Activated CD8-positive, alpha-beta T cell treated with anti-CD3 and anti-CD28 coated beads for 36 hours (primary cell): Measurements from ENCODE around the gene SAT2. TPM values are rescaled to one million over a fixed set of nuclear protein-coding genes. Genes with fewer than 3 reads are reported as not detected.

Experiments
- ATAC-seq: fragments of 200-7000 bp; cut with Tn5 transposase; one replicate; pipeline ENCODE4 v1.10.0; 2021; ENCODE audit warnings: mild to moderate bottlenecking, moderate library complexity
- CTCF ChIA-PET: fragments of 350-600 bp; sonication (Branson Sonifier 250); formaldehyde crosslinking; loops from one replicate; lab custom pipeline; 2021; ENCODE audit warnings: antibody characterized with exemption; lab: Charles Lee
- POLR2A ChIA-PET: fragments of 350-600 bp; sonication (Branson Sonifier 250); formaldehyde crosslinking; loops from one replicate; lab custom pipeline; 2021; ENCODE audit warnings: antibody characterized with exemption; lab: Charles Lee
- DNase-seq: peaks from one replicate; pipeline ENCODE4 v3.0.0-alpha.2; 2020
- H3K27ac Mint-ChIP-seq: one replicate; pipeline ENCODE4 v1.8.0; 2021; ENCODE audit warnings: mild to moderate bottlenecking, mixed read lengths
- H3K27me3 Mint-ChIP-seq: one replicate; pipeline ENCODE4 v1.8.0; 2021; ENCODE audit warnings: mixed read lengths
- H3K36me3 Mint-ChIP-seq: one replicate; pipeline ENCODE4 v1.8.0; 2021; ENCODE audit warnings: low read depth, mixed read lengths
- H3K4me1 Mint-ChIP-seq: one replicate; pipeline ENCODE4 v1.8.0; 2021; ENCODE audit warnings: low read depth, mixed read lengths
- H3K4me3 Mint-ChIP-seq: one replicate; pipeline ENCODE4 v1.8.0; 2021; ENCODE audit warnings: mild to moderate bottlenecking, moderate library complexity, mixed read lengths
- H3K9me3 Mint-ChIP-seq: one replicate; pipeline ENCODE4 v1.8.0; 2021; ENCODE audit warnings: mixed read lengths
- intact Hi-C: fragments of 100-400 bp; cut with micrococcal nuclease; formaldehyde crosslinking; loops from one replicate; pipeline ENCODE4 v1.10.0; 2022
- total RNA-seq, 2 experiments: library from RNA; stranded (reverse); gene quantifications; one replicate each; pipeline ENCODE4 v1.2.3, GENCODE V29; 2021
- TF ChIP-seq, protein P1 (sequence below): fragments of 200-600 bp; IDR thresholded peaks from one replicate; pipeline ENCODE4 v1.8.0; 2022; ENCODE audit warnings: antibody characterized with exemption, mild to moderate bottlenecking

The SAT2 gene
- total RNA-seq, 2 experiments from 2014 or later: 15.6 to 22.2 TPM

- no peaks in the 10 kb centered on the region for H3K4me1 Mint-ChIP-seq
- ChIA-PET POLR2A (interaction anchor here (11.2 kb wide), 1 partner anchor 18 kb away, joined by 78 read pairs; the partner anchor contains the start of genes TP53 and WRAP53), CTCF (interaction anchor here (1.1 kb wide), 1 partner anchor 36 kb away, joined by 3 read pairs; no protein-coding TSS in a partner anchor)
- peaks cover 2% of the 10 kb centered on the region for H3K9me3 Mint-ChIP-seq
- no peak overlapping the region for H3K4me3 Mint-ChIP-seq
- intact Hi-C loops: no loop called here
- no peak for DNase-seq
- TF ChIP-seq, protein P1, sequence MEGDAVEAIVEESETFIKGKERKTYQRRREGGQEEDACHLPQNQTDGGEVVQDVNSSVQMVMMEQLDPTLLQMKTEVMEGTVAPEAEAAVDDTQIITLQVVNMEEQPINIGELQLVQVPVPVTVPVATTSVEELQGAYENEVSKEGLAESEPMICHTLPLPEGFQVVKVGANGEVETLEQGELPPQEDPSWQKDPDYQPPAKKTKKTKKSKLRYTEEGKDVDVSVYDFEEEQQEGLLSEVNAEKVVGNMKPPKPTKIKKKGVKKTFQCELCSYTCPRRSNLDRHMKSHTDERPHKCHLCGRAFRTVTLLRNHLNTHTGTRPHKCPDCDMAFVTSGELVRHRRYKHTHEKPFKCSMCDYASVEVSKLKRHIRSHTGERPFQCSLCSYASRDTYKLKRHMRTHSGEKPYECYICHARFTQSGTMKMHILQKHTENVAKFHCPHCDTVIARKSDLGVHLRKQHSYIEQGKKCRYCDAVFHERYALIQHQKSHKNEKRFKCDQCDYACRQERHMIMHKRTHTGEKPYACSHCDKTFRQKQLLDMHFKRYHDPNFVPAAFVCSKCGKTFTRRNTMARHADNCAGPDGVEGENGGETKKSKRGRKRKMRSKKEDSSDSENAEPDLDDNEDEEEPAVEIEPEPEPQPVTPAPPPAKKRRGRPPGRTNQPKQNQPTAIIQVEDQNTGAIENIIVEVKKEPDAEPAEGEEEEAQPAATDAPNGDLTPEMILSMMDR: no peak
- H3K27ac Mint-ChIP-seq: no peak overlapping the region
- ATAC-seq: no peak
- H3K36me3 Mint-ChIP-seq: peaks cover 29% of the 10 kb centered on the region
- no peaks in the 10 kb centered on the region for H3K27me3 Mint-ChIP-seq
Observed at GRCh38 chr17:7668482-7668881, 40.9 kb upstream of the SAT2 start.

DNA sequence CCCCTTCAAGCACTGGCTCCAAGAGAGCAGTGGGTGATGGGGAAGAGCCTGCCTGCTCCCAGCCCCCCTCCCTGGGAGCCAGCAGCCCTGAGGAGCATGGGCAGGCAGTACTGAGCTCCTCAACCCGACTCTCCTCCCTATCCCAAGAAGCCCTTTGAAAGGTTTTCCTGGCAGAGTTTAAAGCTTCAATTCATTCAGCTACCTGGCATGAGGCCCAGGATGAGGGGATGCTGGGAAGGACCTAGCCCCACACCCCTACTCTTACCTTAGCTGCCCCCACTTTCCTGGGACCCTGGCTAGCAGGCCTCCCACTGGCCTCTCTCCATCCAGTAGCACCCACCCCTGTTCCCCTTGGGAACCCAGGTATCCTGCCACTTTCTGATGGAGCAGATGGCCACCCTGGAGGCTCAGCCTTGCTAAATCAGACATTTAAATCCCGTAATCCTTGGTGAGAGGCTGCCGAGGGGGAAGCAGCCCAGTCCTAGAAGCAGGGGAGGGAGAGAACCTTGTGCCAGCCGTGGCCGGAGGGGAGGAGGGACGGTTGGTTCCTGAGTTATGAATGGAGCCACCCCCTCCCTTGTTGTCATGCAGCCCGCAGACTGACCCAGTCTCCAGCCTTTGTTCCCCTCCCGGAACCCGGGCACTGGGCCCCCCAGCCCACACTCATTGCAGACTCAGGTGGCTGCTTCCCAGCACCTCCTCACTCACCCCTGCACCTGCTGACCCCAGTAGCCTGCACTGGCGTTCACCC, 40.2 kb upstream of the SAT2 start:
- POLR2A ChIA-PET: interaction anchor here (0.6 to 1.3 kb wide), 5 partner anchors 13 to 79 kb away, joined by 3 to 5 read pairs (median 3); partner anchors contain the start of gene ATP1B2
- no peaks in the 10 kb centered on the region for H3K27me3 Mint-ChIP-seq
- H3K9me3 Mint-ChIP-seq: no peaks in the 10 kb centered on the region
- no peak overlapping the region for H3K4me3 Mint-ChIP-seq
- CTCF ChIA-PET: interaction anchor here (1.6 kb wide), 1 partner anchor 9 kb away, joined by 3 read pairs; no protein-coding TSS in a partner anchor
- TF ChIP-seq, protein P1: no peak
- no peak overlapping the region for H3K27ac Mint-ChIP-seq
- H3K36me3 Mint-ChIP-seq: peaks cover 23% of the 10 kb centered on the region
- ATAC-seq (no peak), DNase-seq (no peak)
- H3K4me1 Mint-ChIP-seq: no peaks in the 10 kb centered on the region
- intact Hi-C loops: no loop called here

GRCh38 chr17:7656958-7657609, 29.5 kb upstream of the SAT2 start:
- ChIA-PET CTCF (interaction anchor here (3.3 kb wide), 1 partner anchor 16 kb away, joined by 17 read pairs; no protein-coding TSS in a partner anchor), POLR2A (interaction anchor here (0.9 kb wide), 1 partner anchor 33 kb away, joined by 3 read pairs; no protein-coding TSS in a partner anchor)
- DNase-seq (no peak), ATAC-seq (no peak)
- no peak overlapping the region for H3K4me3 Mint-ChIP-seq
- H3K27ac Mint-ChIP-seq: no peak overlapping the region
- H3K4me1 Mint-ChIP-seq: no peaks in the 10 kb centered on the region
- TF ChIP-seq, protein P1: no peak
- no peaks in the 10 kb centered on the region for H3K36me3 Mint-ChIP-seq
- H3K9me3 Mint-ChIP-seq: no peaks in the 10 kb centered on the region
- H3K27me3 Mint-ChIP-seq: peaks cover 13% of the 10 kb centered on the region
- intact Hi-C loops: no loop called here

DNA sequence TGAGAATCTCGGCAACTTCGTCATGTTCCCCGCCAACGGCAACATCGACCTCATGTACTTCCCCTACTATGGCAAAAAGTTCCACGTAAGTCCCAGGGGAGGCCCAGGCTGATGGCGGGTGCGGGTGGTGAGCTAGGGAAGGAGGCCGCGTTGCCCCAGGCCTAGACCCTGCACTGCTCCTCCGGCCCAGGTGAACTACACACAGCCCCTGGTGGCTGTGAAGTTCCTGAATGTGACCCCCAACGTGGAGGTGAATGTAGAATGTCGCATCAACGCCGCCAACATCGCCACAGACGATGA, 27.9 kb upstream of the SAT2 start:
- ChIA-PET POLR2A (interaction anchor here (1.1 kb wide), 1 partner anchor 12 kb away, joined by 4 read pairs; no protein-coding TSS in a partner anchor), CTCF (no interaction called here)
- no peak for DNase-seq
- H3K27me3 Mint-ChIP-seq: peaks cover 22% of the 10 kb centered on the region
- TF ChIP-seq, protein P1: no peak
- intact Hi-C loops: no loop called here
- H3K9me3 Mint-ChIP-seq: no peaks in the 10 kb centered on the region
- no peak overlapping the region for H3K4me3 Mint-ChIP-seq
- ATAC-seq: no peak
- H3K36me3 Mint-ChIP-seq: no peaks in the 10 kb centered on the region
- no peak overlapping the region for H3K27ac Mint-ChIP-seq
- H3K4me1 Mint-ChIP-seq: peaks cover 6% of the 10 kb centered on the region
